GM19438 (cell line): ENCODE data around the gene MPIG6B.
"Not testable (repeated sequence)": the region's sequence is repeated elsewhere in the genome, so short reads cannot be mapped to it uniquely, and the experiment has no call there.

Source experiments
- ATAC-seq: cut with Tn5 transposase; IDR thresholded peaks from one replicate; pipeline ENCODE4 v1.9.1; 2021; ENCODE audit warnings: low read depth; ENCODE audit not compliant: unreplicated experiment

MPIG6B gene

DNA sequence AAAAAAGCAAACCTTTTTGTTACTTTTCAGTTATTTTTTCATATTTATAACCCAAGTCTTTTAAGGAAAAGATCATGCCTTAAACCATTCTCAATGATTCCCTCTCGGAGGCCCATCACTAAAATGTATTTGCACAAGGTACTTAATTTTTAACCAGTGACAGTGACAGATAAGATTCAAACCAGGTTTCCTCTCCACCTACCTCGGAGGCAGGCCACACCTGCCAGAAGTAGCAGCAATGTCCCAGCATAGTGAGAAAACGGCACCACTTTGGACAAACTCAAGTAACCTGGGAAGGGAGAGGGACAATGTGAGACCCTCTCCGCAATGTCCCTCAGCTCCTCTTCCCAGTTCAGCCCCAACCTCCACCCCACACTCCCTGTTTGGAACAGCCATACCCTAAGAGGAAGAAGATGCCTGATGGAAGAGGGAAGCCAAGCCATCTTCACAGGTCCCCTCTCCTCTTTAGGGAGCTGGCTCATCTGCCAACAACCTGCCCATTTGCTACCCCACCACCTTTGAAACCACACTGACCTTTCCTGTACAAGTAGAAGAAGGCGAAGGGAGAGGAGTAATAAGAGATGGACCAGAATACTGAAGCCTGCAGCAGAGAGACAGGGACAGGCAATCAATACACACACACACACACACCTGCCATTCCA, 22.3 kb upstream of the MPIG6B start:
- no peak for ATAC-seq

DNA sequence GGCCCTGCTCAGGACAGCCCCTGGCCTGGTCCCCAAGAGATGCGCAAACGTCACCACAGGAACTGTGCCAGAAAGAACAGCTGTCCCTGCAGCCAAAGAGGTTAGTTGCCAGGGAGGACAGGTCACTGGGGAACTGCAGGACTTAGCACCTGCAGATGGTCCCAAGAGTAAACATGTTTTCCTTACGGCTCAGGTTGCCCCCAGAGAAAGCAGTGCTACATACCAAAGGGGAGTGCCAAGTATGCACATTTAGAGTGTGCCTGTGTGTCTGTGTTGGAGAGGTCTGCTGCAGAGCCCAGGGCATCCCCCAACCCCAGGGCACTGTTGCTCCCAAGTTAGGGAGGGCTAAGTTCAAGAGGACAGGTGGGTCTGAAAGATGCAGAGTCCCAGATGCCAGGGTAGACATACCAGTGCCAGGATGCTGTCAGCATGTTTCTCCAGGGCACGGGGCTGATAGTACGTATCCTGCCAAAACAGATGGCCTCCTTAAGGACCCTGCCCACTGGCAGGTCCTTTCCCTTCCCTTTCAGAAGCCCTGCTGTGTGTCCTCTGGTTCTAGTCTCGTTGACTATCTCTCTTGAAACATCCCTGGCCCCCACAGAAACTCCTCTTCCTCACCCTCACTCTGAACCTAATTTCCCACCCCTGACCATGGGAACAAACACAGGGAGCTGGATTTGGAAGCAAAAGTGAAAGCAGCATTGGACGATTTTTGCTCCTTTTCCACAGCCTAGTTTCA, 21.3 kb upstream of the MPIG6B start:
- ATAC-seq: no peak

DNA sequence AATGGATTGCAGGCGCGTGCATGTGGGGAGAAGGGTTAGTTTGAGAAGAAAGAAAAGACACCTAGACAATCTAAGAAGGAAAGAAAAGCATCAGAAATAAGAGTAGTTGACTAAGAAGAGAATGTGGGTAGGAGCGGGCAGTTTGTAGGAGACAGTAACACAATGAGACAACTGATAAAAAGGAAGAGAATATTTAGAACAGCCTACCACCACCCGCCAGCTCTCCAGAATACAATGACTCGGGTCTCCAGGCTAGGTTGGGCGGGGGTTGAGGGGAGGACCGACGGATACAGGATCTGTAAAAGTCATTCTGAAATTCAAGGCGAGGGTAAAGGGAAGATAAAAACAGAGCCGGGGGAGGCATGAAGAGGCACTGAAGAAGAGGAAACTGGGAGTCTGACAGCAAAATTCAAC, 20.8 kb upstream of the MPIG6B start:
- ATAC-seq: no peak

DNA sequence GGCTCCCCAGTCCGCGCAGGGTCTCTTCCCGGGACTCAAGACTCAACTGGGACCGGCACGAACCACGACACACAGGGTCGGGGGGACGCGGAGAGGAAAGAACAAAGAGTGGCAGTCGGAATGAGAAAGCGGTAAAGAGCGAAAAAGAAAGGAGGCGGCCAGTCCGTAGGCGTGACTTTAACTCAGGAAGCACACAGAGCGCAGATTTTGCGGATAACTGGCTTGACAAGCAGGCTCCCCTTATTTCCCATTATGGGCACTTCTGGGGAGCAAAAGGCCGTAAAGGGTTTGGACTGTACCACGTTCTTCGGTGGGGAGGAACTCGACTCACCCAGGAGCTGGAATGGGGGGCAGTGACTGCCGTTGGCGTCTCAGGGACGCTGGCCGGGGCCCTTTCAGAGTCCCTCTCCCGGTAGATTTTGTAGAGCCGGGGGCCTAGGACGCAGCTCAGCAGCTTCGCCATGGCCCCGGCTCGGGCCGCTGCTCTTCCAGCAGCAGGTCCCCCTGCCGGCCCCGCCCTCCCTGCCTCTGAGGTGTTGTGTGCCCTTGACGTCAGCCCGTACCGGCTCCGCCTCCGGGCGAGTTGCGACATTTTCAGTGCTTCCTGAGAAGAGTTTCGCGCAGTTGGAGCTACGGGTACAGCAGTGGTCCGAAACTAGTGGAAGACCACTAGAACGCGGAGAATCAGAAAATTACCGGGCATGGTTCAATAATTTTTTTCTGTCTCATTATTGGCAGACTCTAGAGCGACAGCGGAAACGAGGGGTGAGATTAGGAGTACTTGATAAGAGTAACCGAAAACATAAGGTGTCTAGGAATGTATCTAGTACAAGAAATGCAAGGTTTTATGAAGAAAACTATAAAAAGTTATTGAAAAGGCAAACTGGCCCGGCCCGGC, 20.1 kb upstream of the MPIG6B start, which contains the start of gene ABHD16A:
Gene ABHD16A (minus strand): TSS at position 506 of the 898 bp plus-strand sequence. CDS start 43 bp downstream, at position 463.
- peak; percentile 88 for ATAC-seq

DNA sequence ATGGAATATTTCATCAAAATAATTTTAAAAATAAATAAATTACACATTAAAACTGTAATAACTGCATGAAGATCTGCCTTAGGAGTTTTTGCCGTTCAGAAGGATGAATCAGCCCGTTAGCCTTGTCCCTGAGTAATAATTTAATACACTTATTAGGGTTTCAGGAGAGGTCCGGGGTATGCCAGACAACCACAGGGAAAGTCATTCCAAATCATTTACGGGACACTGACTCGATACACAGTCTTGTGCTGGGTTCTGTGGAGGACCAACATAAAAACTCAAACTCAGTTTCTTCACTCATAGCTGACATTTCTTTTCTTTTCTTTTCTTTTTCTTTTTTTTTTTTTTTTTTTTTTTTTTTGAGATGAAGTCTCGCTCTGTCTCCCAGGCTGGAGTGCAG, 17.2 kb upstream of the MPIG6B start:
- no peak for ATAC-seq

DNA sequence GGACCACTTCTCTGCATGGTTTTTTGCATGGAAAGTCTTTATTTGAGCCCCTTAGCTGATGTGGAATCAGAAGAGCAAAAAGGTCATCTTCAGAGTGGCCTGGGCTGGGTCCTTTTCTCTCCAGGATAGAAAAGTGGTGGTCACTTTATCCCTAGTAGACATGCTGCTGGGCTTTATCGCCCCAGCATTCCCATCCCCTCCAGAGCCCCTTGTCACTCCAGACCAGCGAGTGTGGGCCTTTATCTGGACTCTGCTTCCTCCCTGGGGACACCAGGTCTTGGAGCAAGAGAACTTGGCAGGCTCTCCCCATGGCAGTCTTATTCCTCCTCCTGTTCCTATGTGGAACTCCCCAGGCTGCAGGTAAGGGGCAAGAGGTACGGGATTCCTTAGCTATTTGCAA, 16.6 kb upstream of the MPIG6B start, which contains the start of gene LY6G6F:
Gene LY6G6F (plus strand): TSS at position 268 of the 400 bp plus-strand sequence. CDS start 41 bp downstream, at position 309.
- ATAC-seq: no peak

DNA sequence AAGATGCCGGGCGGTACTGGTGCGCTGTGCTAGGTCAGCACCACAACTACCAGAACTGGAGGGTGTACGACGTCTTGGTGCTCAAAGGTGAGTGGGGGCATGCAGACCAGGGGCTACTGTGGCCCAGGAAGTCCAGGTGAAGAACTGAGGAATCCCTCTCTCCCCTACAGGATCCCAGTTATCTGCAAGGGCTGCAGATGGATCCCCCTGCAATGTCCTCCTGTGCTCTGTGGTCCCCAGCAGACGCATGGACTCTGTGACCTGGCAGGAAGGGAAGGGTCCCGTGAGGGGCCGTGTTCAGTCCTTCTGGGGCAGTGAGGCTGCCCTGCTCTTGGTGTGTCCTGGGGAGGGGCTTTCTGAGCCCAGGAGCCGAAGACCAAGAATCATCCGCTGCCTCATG, 15.5 kb upstream of the MPIG6B start:
- no peak for ATAC-seq

DNA sequence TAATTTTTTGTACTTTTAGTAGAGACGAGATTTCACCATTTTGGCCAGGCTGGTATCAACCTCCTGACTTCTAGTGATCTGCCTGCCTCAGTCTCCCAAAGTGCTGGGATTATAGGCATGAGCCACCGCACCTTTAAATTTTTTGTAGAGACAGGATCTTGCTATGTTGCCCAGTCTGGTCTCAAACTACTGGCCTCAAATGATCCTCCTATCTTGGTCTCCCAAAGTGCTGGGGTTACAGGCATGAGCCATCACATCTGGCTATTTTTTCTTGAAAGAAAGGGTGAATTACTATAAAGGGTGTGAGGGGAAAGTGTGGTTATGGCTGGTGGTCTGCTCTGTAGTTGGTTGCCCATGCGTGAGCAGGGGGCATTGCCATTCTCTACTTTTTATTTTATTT, 14.9 kb upstream of the MPIG6B start:
- no peak for ATAC-seq

DNA sequence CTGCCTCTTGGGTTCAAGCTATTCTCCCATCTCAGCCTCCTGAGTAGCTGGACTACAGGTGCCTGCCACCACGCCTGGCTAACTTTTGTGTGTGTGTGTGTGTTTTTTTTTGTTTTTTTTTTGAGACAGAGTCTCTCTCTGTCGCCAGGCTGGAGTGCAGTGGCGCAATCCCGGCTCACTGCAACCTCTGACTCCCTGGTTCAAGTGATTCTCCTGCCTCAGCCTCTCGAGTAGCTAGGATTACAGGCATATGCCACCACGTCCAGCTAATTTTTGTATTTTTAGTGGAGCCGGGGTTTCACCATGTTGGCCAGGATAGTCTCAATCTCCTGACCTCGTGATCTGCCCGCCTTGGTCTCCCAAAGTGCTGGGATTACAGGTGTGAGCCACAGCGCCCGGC, 14.0 kb upstream of the MPIG6B start:
- ATAC-seq: not testable (repeated sequence)

DNA sequence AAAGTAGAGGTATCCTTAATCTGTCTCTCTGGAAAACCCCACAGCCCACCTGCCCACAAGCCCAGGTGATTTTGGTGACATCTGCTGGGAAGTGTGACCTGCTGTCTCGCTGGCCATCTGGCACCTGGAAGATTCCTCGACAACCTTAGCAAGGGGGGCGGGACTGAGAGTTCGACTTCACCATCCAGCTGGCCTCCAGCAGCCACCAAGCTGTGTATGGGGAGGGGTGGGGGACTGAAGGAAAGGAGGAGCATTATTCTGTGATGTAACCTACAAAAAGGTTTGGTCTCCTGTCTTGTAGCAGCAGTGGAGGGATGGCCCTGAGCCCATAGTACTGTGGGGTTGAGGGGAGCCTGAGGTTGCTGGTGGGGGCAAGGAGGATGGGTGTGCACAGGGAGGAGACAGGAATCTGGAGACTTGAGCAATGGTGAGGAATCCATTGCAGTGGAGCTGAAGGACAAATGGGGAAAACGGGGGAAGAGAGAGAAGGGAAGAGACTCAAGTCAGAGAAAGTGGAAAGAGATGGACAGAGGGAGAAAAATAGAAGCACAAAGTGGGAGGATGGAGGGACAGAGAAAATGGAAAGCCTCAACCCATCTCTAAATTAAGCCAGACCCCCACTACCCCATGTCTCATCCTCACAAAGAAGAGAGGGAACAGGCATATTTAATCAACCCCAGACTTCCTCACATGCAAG, 12.5 kb upstream of the MPIG6B start:
- ATAC-seq: no peak

DNA sequence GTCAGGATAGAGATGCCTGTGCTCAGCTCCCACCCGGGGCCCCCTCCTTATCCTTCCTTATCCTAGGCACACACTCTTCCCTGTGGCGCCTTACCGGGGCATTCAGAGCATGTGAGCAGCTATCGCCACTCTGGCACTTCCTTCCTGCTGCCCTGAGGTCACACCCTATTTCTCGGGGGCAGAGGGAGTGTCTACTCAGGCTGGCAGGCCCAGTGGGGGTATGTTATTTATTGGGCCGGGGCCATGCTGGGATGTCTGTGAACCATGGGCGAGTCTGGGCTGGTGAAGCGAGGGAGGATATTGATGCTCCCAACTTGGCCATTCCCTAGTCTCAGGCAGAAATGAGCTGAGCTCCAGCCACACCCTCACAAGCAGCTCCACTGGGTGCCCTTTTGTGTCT, 11.9 kb upstream of the MPIG6B start:
- ATAC-seq: no peak

DNA sequence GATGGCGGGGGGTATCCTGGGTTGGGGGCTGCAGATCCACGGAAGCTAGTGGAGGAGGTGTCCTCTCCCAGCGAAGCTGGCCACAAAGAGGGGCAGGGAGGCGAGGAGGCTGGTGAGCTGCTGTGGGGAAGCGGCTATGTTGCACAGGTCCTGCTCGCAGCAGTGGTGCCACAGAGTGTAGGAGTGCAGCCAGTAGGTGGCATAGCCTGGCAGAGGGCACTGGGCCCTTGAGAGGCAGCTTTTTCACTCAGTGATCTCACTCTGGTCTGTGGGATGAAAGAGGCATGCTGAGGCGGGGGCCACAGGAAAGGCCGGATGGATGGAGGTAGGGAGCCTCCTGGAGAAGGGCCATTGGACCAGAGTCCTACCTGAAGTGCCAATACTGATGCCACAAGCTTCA, 10.9 kb upstream of the MPIG6B start:
- no peak for ATAC-seq

DNA sequence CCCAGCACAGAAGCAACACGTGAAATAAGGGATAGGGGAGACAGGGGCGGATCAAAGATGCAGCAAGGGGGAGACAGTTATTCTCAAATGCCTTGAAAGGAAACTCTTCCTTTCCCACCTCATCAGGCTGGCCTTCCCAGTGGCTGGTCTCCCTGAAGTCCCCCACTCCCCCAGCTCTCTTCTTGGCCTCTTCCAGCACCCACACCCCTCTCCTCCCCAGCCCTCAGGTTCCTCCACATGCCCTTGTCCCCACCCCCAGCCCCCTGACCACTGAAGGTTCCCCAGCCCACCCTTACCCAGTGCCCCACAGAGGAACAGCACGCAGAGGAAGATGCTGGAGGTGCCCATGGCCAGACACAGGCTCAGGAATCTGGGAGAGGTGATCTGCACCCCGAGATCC, 9.7 kb upstream of the MPIG6B start:
- ATAC-seq: no peak

DNA sequence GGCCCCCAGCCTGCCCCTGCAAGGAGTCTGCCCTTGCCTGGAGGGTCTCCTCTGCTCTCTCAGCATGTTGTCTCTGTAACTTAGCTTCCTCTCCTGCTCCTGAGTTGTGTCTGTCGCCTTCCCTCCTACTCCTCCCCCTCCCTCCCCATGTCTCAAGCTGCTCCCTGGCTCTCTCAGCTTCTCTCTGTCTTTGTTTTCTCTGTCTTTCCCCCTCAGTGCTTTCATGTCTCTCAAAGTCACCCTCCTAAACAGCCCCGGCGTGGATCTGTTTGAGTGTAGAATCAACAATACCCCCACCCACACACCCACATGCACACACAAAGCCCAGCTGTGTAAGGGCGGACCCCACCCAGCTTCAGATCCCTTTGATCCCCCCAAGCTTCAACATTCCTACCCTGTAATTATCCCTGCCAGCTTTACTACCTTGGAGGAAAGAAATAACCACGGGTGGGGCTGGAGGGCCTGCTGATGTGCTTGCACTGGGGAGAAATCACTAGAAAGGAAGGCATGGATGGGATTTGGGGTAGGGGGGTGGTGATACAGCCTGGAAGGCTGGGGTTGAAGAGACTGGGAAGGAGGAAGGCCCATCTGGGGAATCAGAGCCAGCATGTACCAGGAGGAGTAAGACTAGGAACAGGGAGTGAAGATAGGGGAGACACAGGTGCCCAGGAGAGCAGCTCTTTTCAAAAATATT, 9.0 kb upstream of the MPIG6B start:
- ATAC-seq: no peak

DNA sequence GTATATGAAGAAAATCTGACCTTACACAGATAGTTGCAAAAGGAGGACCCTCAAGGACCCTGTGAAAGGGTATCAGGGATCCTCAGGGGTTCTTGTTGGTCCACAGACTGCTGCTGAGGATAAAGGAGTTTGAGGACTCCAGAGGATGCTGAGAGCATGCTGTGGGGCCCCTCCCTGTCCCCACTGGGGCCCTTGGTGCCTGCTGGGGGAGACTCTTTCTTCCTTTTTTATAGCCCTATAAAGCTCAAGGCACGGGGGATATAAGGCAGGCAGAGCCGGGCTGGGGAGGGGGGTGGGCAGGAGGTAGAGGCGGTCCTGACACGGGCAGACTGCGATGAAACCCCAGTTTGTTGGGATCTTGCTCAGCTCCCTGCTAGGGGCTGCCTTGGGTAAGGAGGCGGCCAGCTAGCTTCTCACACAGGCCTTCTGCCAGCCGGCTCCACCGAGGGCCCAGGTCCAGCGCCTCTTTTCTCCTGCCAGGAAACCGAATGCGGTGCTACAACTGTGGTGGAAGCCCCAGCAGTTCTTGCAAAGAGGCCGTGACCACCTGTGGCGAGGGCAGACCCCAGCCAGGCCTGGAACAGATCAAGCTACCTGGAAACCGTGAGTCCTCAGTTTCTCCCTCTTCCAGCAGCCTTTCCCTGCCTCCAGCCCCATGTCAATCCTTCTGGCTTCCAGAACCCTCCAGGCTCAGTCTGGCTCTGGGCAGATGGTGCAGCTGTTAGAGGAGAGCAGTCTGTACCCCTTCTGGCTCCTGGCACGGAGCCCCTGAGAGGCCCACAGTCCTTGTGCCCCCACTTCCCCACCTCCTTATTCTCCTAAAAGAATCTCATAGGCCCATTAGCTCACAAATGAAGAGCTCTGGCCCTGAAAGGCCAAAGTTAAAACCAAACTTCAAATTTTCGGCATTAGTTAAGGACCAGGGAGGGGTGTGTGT, 7.9 kb upstream of the MPIG6B start, which contains the start of gene LY6G6D:
Gene LY6G6D (plus strand): TSS at position 327 of the 937 bp plus-strand sequence. CDS start 8 bp downstream, at position 335.
- ATAC-seq: no peak

DNA sequence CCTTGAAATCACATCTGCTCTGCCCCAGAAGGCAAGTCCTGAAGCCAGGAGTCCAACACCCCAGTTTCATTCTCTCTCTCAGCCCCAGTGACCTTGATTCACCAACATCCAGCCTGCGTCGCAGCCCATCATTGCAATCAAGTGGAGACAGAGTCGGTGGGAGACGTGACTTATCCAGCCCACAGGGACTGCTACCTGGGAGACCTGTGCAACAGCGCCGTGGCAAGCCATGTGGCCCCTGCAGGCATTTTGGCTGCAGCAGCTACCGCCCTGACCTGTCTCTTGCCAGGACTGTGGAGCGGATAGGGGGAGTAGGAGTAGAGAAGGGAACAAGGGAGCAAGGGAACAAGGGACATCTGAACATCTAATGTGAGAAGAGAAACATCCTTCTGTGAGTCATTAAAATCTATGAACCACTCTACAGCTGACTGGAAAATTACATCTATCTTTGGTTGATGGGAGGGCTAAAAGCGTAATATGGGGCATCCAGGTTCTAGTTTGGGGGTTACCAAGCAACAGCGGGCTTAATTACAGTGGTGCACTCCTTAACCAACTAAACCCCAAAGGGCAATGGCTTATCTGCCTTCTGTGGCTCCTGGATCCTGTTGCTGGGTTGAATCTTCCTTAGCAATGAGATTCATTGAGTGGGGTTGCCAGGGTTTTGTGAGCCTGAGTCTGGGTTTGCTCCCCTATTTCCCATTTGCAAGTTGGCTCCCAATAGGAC, 5.5 kb upstream of the MPIG6B start:
- ATAC-seq: no peak

DNA sequence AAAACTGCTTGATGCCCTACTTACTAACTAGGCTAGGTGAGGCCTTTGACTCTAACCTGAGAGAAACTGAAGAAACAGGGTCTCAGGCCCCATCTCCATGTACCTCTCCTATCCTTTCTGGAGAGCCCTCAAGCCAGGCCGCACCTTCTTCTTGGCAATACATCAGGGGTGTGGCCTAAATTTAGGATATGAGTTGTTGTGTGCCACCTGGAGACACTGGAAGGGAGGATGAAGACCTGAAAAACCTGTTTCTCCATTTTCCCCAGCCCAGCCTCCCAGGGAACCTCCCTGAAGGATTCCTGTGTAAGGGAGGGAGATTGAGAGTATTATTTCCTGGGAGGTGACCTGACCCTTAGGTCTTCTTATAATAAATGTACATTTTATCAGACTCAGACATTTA, 4.9 kb upstream of the MPIG6B start:
- no peak for ATAC-seq

DNA sequence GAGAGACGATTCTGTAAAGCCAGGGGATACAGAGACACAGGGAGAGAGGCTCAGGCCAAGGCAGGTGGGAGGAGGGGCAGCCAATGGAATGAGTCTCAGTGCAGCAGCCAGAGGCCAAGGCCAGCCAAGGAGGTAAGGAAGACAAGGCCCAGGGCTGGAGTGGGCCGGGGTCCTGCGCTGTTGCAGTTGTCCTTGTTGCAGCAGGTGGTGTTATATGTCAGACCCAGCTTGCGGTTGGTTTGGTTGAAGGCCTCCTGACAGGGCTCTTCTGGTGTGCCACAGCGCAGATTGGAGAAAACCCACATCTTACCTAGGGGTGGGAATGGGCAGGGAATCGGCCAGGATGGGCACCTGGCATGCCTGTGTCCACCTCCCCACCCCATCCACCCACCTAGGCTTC, 4.2 kb upstream of the MPIG6B start:
- no peak for ATAC-seq
